Psoas muscle (tissue), 8 donors: ENCODE measurements around the gene PTBP3. TPM values are rescaled to one million over a fixed set of nuclear protein-coding genes. Genes with fewer than 3 reads are reported as not detected.
A peak's percentile ranks its signal among the peaks of the same experiment; 100 is the strongest.

Experiments used
- ATAC-seq, 4 donors: fragments of 200-7000 bp; cut with Tn5 transposase; one replicate each; pipeline ENCODE4 v1.9.1; 2020; ENCODE audit warnings: moderate library complexity in 3 of 4, mild to moderate bottlenecking in 2 of 4
- DNase-seq, 2 donors: peaks; one replicate each; pipeline ENCODE4 v3.0.0-alpha.2; 2020
- H3K27ac ChIP-seq: fragments of 200-600 bp; one replicate; pipeline ENCODE4 v1.8.0; 2022
- H3K27me3 ChIP-seq, 3 donors: fragments of 200-600 bp in 1 of 3; one replicate each; pipeline versions ENCODE4 v1.6.1 to v1.8.0; 2013 to 2022; ENCODE audit warnings: low read length in 2 of 3, mild to moderate bottlenecking in 2 of 3, moderate library complexity in 1 of 3; ENCODE audit not compliant: insufficient read depth in 3 of 3
- H3K36me3 ChIP-seq, 2 donors: fragments of 200-600 bp in 1 of 2; one replicate each; pipeline versions ENCODE4 v1.6.1 to v1.8.0; 2013 to 2022; ENCODE audit warnings: low read depth in 1 of 2, mild to moderate bottlenecking in 1 of 2, moderate library complexity in 1 of 2; ENCODE audit not compliant: insufficient read depth in 1 of 2
- H3K4me1 ChIP-seq: fragments of 200-600 bp; one replicate; pipeline ENCODE4 v1.8.0; 2022
- H3K4me3 ChIP-seq: fragments of 200-600 bp; one replicate; pipeline ENCODE4 v1.8.0; 2022; ENCODE audit warnings: mild to moderate bottlenecking
- H3K9me3 ChIP-seq: fragments of 200-600 bp; one replicate; pipeline ENCODE4 v1.8.0; 2022
- WGBS, 3 donors: extraction: QIAGEN DNeasy Blood & Tissue Kit; methylation state at CpG; one replicate each; pipeline versions ENCODE4 v1.1.6 to v1.1.7; 2013; 5-methylcytosine and 5-hydroxymethylcytosine counted together
- intact Hi-C, 2 donors: fragments of 100-400 bp; cut with DNase I; formaldehyde crosslinking; loops; one replicate each; pipeline versions ENCODE4 v1.11.0 to v1.14.2; 2022
- polyA plus RNA-seq, 3 donors: library from polyadenylated mRNA; stranded (reverse); fragments of 200-250 nt; gene quantifications; one replicate each; pipeline ENCODE4 v1.2.3, GENCODE V29; 2013
- total RNA-seq, 4 donors: library from RNA; stranded (reverse); fragmentation: NEBNext Ultra II Directional in 2 of 4; extraction: Animal tissue kit (Norgen Biotek cat#: 25700) in 2 of 4; gene quantifications; one replicate each; pipeline versions ENCODE4 v1.2.1 to v1.2.4, GENCODE V29; 2021 to 2023
- TF ChIP-seq, protein P1 (sequence below): fragments of 200-600 bp; IDR thresholded peaks from one replicate; pipeline ENCODE4 v1.8.0; 2022; ENCODE audit warnings: antibody characterized with exemption
- donor health status: healthy with polysubstance abuse.
- donor health status: DM: no; HTN: no; CAD: no; lungs with moderate emphysema.
- donor health status: Bipolar disorder and iron deficiency.
- donor health status: healthy.
- donor health status: DM: yes; HTN: yes; CAD: no.
- donor health status: DM: no; HTN: no; CAD: no.
- donor health status: DM: no; HTN: no; CAD: no.
- donor health status: DM: yes; HTN: yes; CAD: no.

Gene PTBP3
- total and polyA plus RNA-seq, 7 donors = 2.8 to 26.9 (median 9.1) TPM

DNA sequence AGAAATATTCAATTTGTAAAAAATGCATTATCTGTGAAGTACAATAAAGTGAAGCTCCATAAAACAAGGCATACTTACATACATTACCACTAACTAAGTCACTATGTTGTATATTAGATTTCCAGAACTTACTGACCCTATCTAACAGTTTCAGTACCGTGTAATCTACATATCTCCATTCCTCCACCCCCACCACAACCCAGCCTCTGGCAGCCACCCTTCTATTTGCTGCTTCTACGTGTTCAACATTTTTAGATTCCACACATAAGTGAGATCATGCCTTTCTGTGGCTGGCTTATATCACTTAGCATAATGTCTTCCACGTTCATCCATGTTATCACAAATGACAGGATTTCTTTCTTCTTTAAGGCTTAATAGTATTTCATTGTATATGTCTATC is 31.3 kb upstream of the PTBP3 start:
- Histone ChIP-seq H3K4me1 (no peaks in the 10 kb centered on the region), H3K4me3 (no peak overlapping the region), H3K27me3 (no peaks in the 10 kb centered on the region), H3K36me3 (no peaks in the 10 kb centered on the region), H3K27ac (no peak overlapping the region), H3K9me3 (no peaks in the 10 kb centered on the region)
- ATAC-seq = no peak
- intact Hi-C loops = loop anchor here (5.0 kb wide), 2 partner anchors 272 to 607 kb away; no protein-coding TSS in a partner anchor
- no peak for DNase-seq
- TF ChIP-seq, protein P1, sequence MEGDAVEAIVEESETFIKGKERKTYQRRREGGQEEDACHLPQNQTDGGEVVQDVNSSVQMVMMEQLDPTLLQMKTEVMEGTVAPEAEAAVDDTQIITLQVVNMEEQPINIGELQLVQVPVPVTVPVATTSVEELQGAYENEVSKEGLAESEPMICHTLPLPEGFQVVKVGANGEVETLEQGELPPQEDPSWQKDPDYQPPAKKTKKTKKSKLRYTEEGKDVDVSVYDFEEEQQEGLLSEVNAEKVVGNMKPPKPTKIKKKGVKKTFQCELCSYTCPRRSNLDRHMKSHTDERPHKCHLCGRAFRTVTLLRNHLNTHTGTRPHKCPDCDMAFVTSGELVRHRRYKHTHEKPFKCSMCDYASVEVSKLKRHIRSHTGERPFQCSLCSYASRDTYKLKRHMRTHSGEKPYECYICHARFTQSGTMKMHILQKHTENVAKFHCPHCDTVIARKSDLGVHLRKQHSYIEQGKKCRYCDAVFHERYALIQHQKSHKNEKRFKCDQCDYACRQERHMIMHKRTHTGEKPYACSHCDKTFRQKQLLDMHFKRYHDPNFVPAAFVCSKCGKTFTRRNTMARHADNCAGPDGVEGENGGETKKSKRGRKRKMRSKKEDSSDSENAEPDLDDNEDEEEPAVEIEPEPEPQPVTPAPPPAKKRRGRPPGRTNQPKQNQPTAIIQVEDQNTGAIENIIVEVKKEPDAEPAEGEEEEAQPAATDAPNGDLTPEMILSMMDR = no peak
- 64 to 89% (median 68%) methylated on average over 3 of the region's 3 CpGs for WGBS, 3 donors

DNA sequence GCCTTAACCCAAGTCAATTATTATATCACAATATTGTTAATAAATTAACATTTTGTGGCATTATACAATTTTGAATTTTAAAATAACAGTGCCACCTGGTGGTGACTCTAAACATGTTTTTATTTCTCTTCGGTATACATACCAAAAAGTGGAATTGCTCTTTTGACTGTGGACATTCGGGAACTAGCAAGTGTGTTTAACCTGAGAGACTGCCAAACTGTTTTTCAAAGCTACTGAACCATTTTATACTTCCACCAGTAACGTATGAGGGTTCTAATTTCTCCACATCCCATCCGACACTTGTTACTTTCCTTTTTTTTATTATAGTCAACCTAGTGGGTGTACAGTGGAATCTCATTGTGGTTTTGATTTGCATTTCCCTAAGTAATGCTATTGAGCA is 28.2 kb upstream of the PTBP3 start:
- Histone ChIP-seq H3K9me3 (no peaks in the 10 kb centered on the region), H3K27ac (no peak overlapping the region), H3K4me3 (no peak overlapping the region), H3K36me3 (no peaks in the 10 kb centered on the region), H3K4me1 (no peaks in the 10 kb centered on the region), H3K27me3 (no peaks in the 10 kb centered on the region)
- ATAC-seq (peak in 2 of 4 donors; percentile 46 to 76), DNase-seq (no peak)
- intact Hi-C loops = loop anchor here (2.0 to 5.0 kb wide), 3 partner anchors 269 to 604 kb away; no protein-coding TSS in a partner anchor
- TF ChIP-seq, protein P1 = peak; percentile 71
- WGBS, 3 donors = 19 to 22% (median 22%) methylated on average over 4 of the region's 4 CpGs

DNA sequence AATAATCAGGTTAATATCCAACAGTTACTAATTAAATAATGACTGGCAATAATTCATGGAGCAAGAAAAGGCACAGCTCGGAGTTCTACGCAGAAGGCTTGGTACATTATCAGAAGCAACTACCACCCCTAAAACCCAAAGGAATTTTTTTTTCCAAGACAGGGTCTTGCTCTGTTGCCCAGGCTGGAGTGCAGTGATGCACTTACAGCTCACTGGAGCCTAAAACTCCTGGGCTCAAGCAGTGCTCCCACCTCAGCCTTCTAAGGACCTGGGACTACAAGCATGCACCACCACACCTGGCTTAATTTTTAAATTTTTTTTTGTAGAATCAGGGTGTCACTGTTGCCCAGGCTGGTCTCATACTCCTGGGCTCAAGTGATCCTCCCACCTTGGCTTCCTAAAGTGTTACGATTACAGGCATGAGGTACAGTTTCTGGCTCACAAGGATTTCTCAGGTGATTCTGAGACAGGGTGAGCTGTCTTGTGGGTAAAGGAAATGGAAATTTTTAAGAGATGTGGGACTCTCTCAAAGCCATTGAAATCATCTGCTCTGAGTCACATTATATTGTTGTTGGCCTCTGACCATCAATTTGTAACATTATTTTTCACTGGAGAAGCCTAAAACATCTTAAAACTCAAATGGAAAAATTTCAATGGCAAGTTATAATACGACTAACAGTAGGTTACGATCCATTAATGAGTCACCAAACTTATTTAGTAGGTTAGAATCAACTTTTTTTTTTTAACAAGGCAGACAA is 26.8 kb upstream of the PTBP3 start:
- TF ChIP-seq, protein P1 = no peak
- intact Hi-C loops = loop anchor here (2.0 to 5.0 kb wide), 3 partner anchors 267 to 603 kb away; no protein-coding TSS in a partner anchor
- DNase-seq (no peak), ATAC-seq (no peak)
- Histone ChIP-seq H3K27me3 (no peaks in the 10 kb centered on the region), H3K4me3 (no peak overlapping the region), H3K27ac (no peak overlapping the region), H3K4me1 (no peaks in the 10 kb centered on the region), H3K9me3 (no peaks in the 10 kb centered on the region), H3K36me3 (no peaks in the 10 kb centered on the region)
- 82 to 92% (median 85%) methylated on average over 5 of the region's 5 CpGs for WGBS, 3 donors

- Histone ChIP-seq H3K9me3 (no peaks in the 10 kb centered on the region), H3K27ac (no peak overlapping the region), H3K4me1 (no peaks in the 10 kb centered on the region), H3K27me3 (no peaks in the 10 kb centered on the region), H3K4me3 (no peak overlapping the region), H3K36me3 (no peaks in the 10 kb centered on the region)
- DNase-seq = no peak
- 73 to 83% (median 74%) methylated on average over 8 of the region's 8 CpGs for WGBS, 3 donors
- ATAC-seq = no peak
- intact Hi-C loops = loop anchor here in 1 of 2 donors (10.0 kb wide), 1 partner anchor 601 kb away; no protein-coding TSS in a partner anchor
- TF ChIP-seq, protein P1 = no peak
Observed at GRCh38 chr9:112355427-112355897, 22.0 kb upstream of the PTBP3 start.
